Kasumi-1 (cell line): Measurements from ENCODE around the gene STARD4.

ENCODE experiments used
- DNase-seq, 2 experiments: peaks; one replicate each; lab custom pipeline; 2025; lab: John Stamatoyannopoulos, UW

STARD4 gene

DNA sequence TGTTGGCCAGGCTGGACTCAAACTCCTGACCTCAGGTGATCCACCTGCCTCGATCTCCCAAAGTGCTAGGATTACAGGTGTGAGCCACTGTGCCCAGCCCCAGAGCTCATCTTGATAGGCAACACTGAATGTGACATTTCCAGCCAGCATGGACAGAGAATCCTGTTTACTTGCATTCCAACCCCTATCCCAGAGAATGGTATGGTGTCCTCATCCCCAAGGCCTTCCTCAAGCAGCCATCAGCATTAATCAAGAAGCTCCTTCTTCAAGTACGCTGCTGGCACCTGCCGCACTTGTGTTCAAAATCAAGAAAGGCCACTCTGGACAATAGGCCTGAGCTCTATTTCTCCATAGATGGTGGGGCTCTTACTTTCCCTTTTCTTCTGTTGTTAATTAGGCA, 40.2 kb downstream of the STARD4 start:
- no peak for DNase-seq

DNA sequence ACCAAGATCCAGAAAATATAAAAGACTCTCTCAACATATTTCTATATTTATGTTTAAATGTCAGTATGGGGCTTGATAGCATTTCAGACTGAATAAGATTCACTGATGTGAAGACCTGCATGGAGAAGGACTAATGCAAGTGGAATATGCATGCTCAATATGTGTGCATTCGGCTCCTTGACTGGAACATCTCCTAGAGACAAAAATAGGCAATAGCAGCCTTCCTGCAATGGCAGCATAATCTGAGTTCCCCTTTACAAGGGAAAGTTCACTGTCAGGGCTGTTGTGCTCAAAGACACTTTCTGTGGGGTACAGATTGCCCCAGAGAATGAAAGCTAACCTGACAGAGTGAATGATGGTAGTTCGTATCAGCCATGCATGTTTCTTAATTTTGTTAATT, 42.4 kb downstream of the STARD4 start:
- DNase-seq, result peak; percentile 39 to 45

DNA sequence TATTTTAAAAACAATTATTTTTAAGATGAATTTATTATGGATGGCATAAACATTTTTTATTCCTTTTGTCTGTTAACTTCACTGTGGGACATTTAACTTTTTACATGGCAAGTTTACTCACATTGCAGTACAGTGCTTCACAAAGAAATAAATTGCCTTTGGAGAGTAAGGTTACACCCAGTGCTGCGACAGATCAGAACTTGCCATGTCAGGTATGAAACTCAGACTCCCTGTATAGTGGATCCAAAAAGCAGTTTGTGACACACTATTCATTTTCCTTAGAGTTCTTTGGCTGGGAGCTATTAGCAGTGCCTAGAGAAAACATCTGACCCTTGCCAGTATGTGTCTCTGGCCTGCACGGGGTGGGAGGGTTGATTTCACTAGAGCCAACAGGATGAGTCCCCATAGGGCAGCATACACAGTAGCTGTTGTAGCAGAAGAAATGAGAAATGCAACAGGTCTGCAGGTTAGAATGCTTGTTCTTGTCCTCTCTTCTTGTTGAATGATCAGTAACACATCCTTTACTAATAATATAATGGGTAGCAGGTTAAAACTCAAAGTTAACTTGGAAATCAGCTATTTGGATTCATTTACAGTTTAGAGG, 42.9 kb downstream of the STARD4 start:
- DNase-seq, result no peak

DNA sequence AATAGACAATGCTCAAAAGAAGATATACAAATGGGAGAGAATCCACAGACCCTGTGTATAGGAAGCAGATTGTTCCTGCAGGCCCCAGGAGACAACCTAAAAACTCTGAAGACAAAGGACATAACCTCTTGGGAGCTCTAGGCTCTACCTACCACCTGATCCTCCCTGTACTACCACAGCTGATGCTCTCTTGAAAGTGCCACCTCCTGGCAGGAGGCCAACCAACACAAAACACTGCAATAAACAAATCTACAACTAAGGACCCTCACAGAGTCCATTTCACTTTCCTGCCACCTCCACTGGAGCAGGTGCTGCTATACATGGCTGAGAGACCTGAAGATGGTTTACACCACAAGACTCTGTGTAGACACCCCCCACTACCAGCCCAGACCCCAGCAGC, 49.0 kb downstream of the STARD4 start:
- no peak for DNase-seq

DNA sequence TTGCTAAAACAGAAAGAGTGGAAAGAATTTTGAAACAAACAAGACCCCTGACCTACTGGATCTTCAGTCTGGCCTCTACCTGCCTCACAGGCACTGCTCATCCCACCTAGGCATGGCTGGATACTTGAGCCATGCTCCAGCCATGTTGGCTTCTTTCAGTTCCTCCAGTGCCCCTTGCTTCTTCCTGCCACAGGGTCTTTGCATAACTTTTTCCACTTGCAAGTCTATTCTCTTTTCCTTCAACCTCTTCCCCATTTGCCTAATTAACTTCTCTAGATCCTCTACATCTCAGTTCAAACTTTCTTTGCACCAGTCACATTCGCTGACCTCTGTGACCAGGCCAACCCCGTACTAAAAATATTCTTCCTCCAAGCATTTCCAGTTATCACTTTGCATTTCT, 50.4 kb downstream of the STARD4 start:
- DNase-seq, result no peak

DNA sequence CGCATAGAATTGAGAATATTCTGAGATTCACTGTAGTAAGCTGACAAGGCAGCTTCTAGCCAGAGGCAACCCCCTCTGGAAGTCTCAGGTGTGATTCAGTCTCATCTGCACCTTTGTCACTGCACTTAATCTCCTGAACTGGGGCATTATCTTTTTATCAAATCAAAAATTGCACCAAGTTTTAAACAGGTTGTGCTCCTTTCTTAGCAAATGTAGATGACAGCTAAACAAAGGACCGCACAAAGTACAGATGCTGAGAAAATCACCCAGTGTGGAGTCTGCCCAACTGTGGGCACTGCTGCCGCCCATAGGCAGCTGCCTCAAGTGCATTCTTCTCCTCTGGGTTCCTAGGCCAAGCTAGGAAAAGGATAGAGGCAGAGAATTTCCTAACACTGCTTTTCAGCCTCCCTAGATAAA, 51.1 kb downstream of the STARD4 start:
- peak in 1 of 2 experiments; percentile 6 for DNase-seq

DNA sequence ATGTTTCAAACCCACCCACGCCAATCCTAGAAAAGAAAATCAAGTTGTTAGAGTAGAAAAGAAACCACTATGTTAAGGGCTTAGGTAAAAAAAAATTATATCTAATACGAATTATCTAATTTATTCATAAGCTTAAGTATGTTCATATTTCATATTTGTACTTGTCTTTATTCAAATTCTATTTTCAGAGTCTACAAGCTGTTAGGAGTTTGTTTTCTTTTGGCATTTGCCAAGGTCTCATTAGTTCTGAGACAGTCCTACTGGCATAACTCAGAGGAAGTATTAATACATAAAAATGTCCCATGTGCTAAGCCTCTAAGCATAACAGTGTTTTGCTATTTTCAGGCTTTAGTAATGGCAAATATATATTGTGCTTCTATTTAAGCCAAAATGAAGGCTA, 57.6 kb downstream of the STARD4 start:
- DNase-seq, result no peak

DNA sequence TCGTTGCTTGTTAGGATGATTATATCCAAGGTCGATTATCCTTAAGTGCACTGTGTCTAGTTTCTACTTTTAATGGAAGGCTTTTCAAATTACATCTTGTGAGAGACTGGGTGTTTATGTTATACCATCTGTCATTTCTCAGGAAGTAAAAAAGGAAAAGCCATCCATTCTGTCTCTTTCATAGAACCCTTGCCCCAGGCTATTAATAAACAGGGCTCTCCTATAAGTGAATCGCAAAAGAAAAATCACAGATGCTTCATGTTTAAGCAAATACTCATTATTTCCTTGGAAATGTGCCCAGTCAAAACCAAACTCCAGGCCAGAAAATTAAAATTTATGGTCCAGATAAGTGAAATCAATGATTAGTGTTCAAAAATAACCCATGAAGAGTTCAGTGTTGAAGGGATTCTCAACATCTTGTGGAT, 58.1 kb downstream of the STARD4 start:
- DNase-seq, result no peak

GRCh38 chr5:111453747-111454146, 58.6 kb downstream of the STARD4 start:
- DNase-seq, result no peak

DNA sequence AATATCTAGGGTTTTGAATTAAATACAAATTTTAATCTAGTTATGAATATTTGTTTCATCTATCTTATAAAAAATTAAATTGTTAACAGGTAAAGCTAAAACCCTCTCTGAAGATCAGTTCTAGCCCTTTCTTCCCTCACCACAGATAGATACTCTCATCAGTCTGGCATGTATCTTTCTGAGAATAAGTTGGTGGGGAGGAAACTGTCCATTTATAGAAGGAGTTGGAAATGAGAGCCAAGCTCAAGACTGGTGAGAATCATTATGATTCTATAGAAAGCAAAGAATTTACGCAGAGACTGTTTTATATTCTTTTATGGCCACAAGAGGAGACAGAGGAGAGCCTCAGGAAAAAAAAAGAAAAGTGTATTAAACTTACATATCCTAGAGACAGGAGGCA, 59.0 kb downstream of the STARD4 start:
- DNase-seq, result no peak

DNA sequence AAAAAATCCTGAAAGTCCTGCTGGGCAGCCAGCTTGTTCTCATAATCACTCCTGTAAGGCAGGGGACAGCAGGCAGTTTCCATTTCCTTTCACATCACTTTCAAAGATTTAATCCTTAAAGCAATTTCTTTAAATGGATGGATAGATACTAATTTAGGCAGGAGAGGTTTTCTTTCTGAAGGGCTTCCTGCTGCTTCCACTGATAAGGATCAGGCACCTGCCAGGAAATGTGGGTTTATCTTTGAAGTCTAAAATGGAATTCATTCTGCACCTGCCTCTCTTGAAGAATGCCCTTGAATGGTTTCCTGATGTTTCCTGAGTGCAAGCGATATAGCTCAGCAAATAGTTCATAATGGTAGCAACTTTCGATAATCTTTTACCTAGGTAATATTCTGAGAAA, 64.5 kb downstream of the STARD4 start:
- no peak for DNase-seq

- no peak for DNase-seq
Observed at GRCh38 chr5:111447099-111447498, 65.2 kb downstream of the STARD4 start.
